ENCODE data around the gene RRAGC.
"Not testable (repeated sequence)": the region's sequence is repeated elsewhere in the genome, so short reads cannot be mapped to it uniquely, and the experiment has no call there.

The RRAGC gene

GRCh38 chr1:38814984-38815464 lies 44.5 kb downstream of the RRAGC start:
- ATAC-seq (ENCODE audit: low read depth) (no peak), DNase-seq (ENCODE audit: low spot score) (no peak)
- no peak overlapping the region for H3K4me3 ChIP-seq (ENCODE audit: severe bottlenecking)
- no peaks in the 10 kb centered on the region for H3K9me3 ChIP-seq (ENCODE audit: severe bottlenecking)
- TF ChIP-seq CTCF (IDR thresholded peaks at IDR 0.05; ENCODE audit: poor library complexity, severe bottlenecking): no peak
- no peak overlapping the region for H3K27ac ChIP-seq (ENCODE audit: poor library complexity, severe bottlenecking)
- no peaks in the 10 kb centered on the region for H3K36me3 ChIP-seq (ENCODE audit: low read depth)
- peaks cover 52% of the 10 kb centered on the region for H3K27me3 ChIP-seq (ENCODE audit: insufficient read depth, poor library complexity, severe bottlenecking)
- H3K4me1 ChIP-seq (ENCODE audit: insufficient read depth, poor library complexity, severe bottlenecking): no peaks in the 10 kb centered on the region

GRCh38 chr1:38814444-38814983 lies 45.1 kb downstream of the RRAGC start:
- peaks cover 48% of the 10 kb centered on the region for H3K27me3 ChIP-seq (ENCODE audit: insufficient read depth, poor library complexity, severe bottlenecking)
- DNase-seq (ENCODE audit: low spot score): no peak

DNA sequence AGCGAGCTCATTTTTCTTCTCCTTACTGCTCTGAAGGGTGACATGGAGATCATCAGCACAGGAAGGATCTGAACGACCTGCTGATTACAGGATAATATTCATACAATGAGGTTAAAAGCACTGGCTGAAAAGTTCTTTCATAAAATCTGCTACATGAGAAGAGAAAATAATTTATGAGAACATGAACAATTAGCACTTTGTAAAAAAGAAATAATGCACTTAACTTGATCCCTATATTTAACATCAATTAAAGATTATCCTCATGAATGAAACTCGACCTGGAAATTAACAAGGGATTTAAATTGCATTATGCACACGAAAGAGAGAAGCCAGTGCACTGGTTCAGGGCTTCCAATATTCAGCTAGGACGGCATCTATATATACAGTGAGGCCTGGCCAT lies 46.6 kb downstream of the RRAGC start:
- no peaks in the 10 kb centered on the region for H3K9me3 ChIP-seq (ENCODE audit: severe bottlenecking)
- DNase-seq (ENCODE audit: low spot score) (no peak), ATAC-seq (ENCODE audit: low read depth) (no peak)
- H3K4me3 ChIP-seq (ENCODE audit: severe bottlenecking): no peak overlapping the region
- H3K27ac ChIP-seq (ENCODE audit: poor library complexity, severe bottlenecking): no peak overlapping the region
- peaks cover 35% of the 10 kb centered on the region for H3K27me3 ChIP-seq (ENCODE audit: insufficient read depth, poor library complexity, severe bottlenecking)
- no peak for TF ChIP-seq CTCF (IDR thresholded peaks at IDR 0.05; ENCODE audit: poor library complexity, severe bottlenecking)
- H3K36me3 ChIP-seq (ENCODE audit: low read depth): no peaks in the 10 kb centered on the region
- H3K4me1 ChIP-seq (ENCODE audit: insufficient read depth, poor library complexity, severe bottlenecking): no peaks in the 10 kb centered on the region

More at GRCh38 chr1:38814444-38814983, 45.1 kb downstream of the RRAGC start:
- H3K4me3 ChIP-seq (ENCODE audit: severe bottlenecking): no peak overlapping the region
- TF ChIP-seq CTCF (IDR thresholded peaks at IDR 0.05; ENCODE audit: poor library complexity, severe bottlenecking): no peak
- H3K9me3 ChIP-seq (ENCODE audit: severe bottlenecking): no peaks in the 10 kb centered on the region
- H3K4me1 ChIP-seq (ENCODE audit: insufficient read depth, poor library complexity, severe bottlenecking): no peaks in the 10 kb centered on the region
- no peak for ATAC-seq (ENCODE audit: low read depth)
- no peaks in the 10 kb centered on the region for H3K36me3 ChIP-seq (ENCODE audit: low read depth)
- no peak overlapping the region for H3K27ac ChIP-seq (ENCODE audit: poor library complexity, severe bottlenecking)

DNA sequence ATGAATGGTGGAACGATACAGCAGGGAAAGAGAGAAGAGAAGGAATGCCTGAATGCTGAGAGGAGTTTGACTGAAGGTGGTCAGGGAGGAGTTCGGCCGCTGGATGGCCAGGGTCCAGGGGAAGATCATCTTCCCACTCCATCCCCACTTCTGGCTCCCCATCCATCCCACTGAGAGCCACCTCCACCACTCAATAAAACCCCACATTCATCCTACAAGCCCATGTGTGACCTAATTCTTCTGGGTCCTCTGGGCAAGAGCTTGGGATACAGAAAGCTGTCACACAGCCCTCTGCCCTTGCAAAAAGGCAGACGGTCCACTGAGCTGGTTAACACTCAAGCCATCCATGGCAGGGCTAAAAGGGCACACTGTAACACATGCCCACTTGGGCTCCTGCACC lies 48.1 kb downstream of the RRAGC start:
- not testable (repeated sequence) for H3K9me3 ChIP-seq (ENCODE audit: severe bottlenecking); H3K36me3 ChIP-seq (ENCODE audit: low read depth); H3K27ac ChIP-seq (ENCODE audit: poor library complexity, severe bottlenecking); H3K4me3 ChIP-seq (ENCODE audit: severe bottlenecking); H3K4me1 ChIP-seq (ENCODE audit: insufficient read depth, poor library complexity, severe bottlenecking); ATAC-seq (ENCODE audit: low read depth); DNase-seq (ENCODE audit: low spot score)
- peaks cover 26% of the 10 kb centered on the region for H3K27me3 ChIP-seq (ENCODE audit: insufficient read depth, poor library complexity, severe bottlenecking)

GRCh38 chr1:38806090-38806489 lies 53.5 kb downstream of the RRAGC start:
- Histone ChIP-seq H3K27me3 (ENCODE audit: insufficient read depth, poor library complexity, severe bottlenecking) (peaks cover 43% of the 10 kb centered on the region), H3K36me3 (ENCODE audit: low read depth) (no peaks in the 10 kb centered on the region), H3K27ac (ENCODE audit: poor library complexity, severe bottlenecking) (no peak overlapping the region), H3K4me3 (ENCODE audit: severe bottlenecking) (no peak overlapping the region), H3K9me3 (ENCODE audit: severe bottlenecking) (no peaks in the 10 kb centered on the region), H3K4me1 (ENCODE audit: insufficient read depth, poor library complexity, severe bottlenecking) (no peaks in the 10 kb centered on the region)
- TF ChIP-seq CTCF (IDR thresholded peaks at IDR 0.05; ENCODE audit: poor library complexity, severe bottlenecking): no peak
- no peak for ATAC-seq (ENCODE audit: low read depth)
- DNase-seq (ENCODE audit: low spot score): no peak

Data from RWPE2 (cell line).